GM21528 (cell line): ENCODE results near the gene CNNM1.

Experiments
- ATAC-seq: cut with Tn5 transposase; IDR thresholded peaks from one replicate; pipeline ENCODE4 v1.9.1; 2021; ENCODE audit warnings: mild to moderate bottlenecking, moderate library complexity; ENCODE audit not compliant: unreplicated experiment, low FRiP score

The CNNM1 gene

DNA sequence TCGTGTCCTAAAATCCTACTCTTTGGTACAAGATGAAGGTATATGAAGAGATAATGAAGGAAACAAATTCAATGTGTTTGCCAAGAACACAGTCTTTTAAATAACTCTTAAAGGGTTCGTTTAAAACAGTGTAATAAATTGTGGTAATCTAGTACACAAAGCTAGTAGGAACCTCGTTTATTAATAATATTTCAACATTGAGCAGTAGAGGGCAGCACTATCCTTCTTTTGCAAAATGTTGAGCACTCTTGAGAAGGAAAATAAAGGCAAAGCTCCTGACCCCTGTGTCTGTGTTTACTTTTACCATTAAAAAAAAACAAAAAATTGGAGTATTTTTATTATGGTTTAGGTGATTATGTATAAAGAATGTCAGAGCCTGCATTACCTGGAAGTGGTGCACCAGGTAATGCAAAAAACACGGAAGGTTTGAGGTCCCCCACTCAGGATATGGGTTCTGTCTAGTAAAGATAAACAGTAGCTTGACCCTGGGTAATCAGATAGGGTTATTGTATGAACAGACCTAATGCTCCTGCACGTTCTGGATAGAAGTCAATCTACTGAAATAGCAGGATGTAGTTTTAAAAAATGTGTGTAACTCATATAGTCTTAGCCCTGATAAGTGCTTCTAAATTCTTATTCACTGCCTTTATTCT is 107.0 kb downstream of the CNNM1 start:
- ATAC-seq: no peak

DNA sequence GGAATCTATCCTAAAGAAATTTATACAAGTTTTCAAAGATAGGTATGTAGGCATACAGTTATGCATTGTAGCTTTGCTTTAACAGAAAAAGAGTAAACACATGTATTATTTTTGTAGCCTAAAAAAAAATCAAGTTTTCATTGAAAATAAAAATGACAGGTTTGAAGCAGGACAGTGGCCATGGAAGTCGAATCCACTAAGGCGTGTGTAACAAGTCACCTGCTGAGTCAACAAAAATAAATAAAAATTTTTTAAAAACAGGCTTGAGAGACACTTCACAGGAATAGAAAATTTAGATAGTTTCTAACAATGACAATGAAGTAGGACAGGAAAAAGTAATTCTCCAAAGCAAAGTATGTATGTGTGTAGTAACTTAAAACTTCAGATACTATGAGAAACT is 109.7 kb downstream of the CNNM1 start:
- no peak for ATAC-seq

DNA sequence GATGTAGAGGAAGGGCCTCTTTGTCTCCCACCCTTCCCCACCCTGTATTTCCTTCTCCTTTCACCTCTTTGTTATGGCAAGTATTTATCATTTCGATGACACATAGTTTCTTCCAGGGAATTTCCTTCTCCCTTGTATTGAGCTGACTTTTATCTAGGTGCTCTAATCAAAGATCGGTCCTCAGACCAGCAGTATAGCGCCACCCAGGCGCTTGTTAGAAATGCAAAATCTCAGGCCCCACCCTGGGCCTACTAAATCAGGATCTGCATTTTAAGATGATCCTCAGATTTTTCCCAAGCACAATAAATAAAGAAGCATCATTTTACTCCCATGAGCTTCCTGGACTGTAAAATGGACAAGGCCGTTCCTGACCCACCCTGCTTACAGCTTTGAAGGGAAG is 113.2 kb downstream of the CNNM1 start:
- no peak for ATAC-seq

DNA sequence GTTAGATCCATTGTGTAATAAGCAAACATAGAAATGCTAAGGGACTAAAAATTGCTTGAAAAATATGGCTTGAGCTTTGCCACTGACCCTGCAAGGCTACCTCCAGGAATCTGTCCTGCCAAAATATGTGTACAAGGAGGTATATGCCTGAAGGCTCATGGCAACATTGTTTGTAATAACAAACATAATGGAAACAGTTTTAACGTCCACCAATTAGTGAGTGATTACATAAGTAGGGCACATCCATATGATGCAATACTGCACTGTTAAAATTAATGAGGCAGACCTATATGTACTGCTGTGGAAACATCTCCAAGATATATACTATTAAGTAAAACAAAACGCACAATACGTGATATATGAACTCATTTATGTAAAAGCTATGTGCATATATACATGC is 114.3 kb downstream of the CNNM1 start:
- ATAC-seq: no peak
